GM12872 (cell line): ENCODE data around the gene PRXL2A.

Experiments
- TF ChIP-seq, protein P1 (sequence below): IDR thresholded peaks from 3 replicates; pipeline ENCODE4 v1.5.1; 2011; ENCODE audit warnings: low read depth, mild to moderate bottlenecking, low read length, moderate library complexity; ENCODE audit not compliant: insufficient read depth

Gene PRXL2A

DNA sequence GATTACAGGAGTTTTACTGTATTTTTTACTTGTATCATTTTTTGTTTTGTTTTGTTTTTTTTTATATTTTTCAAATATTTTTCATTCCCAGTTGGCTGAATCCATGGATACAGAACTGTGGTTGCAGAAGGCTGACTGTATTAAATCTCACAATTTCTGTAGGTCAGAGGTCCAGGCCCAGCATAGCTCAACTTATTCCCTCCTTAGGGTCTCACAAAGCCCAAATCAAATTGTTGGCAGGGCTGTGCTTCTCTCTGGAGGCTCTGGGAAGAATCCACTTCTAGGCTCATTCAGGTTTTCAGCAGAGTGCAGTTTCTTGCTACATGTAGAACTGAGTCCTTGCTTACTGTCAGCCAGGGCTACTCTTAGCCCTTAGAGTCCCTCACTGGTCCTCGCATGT lies 68.3 kb downstream of the PRXL2A start:
- TF ChIP-seq, protein P1, sequence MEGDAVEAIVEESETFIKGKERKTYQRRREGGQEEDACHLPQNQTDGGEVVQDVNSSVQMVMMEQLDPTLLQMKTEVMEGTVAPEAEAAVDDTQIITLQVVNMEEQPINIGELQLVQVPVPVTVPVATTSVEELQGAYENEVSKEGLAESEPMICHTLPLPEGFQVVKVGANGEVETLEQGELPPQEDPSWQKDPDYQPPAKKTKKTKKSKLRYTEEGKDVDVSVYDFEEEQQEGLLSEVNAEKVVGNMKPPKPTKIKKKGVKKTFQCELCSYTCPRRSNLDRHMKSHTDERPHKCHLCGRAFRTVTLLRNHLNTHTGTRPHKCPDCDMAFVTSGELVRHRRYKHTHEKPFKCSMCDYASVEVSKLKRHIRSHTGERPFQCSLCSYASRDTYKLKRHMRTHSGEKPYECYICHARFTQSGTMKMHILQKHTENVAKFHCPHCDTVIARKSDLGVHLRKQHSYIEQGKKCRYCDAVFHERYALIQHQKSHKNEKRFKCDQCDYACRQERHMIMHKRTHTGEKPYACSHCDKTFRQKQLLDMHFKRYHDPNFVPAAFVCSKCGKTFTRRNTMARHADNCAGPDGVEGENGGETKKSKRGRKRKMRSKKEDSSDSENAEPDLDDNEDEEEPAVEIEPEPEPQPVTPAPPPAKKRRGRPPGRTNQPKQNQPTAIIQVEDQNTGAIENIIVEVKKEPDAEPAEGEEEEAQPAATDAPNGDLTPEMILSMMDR = no peak

DNA sequence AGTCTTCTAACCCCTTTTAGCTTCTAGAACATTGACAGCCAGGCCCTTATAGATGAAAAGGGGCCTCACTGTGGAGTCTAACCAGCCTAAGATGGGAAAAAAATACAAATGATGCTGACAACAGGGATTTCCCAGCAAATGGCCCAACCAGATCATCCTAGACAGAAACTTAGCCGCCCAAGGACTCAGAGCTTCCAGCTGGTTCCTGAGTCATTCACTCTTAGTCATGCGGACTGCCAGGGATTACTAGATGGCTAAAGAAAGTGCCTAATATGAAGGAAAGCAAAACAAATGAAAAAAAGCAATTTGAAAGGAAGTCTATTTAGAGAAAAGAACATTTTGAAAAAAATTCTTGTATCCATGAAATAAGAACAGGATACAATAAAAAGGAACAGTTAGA lies 69.5 kb downstream of the PRXL2A start:
- TF ChIP-seq, protein P1 = no peak

DNA sequence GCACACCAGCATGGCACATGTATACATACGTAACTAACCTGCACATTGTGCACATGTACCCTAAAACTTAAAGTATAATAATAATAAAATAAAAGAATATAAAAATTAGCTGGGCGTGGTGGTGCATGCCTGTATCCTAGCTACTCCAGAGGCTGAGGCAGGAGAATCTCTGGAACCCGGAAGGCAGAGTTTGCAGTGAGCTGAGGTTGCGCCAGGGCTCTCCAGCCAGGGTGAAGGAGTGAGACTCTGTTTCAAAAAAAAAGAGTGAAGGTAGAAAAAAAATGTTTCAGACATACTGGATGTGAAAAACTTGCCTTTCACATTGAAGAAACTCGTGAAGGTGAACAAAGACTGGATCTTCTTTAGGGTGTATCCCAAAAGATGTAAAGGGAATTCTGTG lies 72.5 kb downstream of the PRXL2A start:
- TF ChIP-seq, protein P1 = no peak

DNA sequence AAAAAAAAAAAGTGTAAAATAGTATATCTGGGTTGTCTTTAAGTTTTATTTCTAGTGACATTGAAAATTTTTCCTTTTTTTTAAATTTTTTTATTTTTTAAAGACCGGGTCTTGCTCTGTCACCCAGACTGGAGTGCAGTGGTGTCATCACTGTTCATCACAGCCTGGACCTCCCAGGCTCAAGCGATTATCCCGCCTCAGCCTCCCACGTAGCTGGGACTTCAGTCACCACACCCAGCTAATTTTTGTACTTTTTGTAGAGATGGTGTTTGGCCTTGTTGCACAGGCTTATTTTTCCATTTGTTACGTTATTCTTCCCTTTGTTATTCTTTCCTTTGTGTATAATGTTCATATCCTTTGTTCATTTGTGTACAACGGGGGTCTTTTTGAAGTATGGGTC lies 75.9 kb downstream of the PRXL2A start:
- TF ChIP-seq, protein P1 = no peak

DNA sequence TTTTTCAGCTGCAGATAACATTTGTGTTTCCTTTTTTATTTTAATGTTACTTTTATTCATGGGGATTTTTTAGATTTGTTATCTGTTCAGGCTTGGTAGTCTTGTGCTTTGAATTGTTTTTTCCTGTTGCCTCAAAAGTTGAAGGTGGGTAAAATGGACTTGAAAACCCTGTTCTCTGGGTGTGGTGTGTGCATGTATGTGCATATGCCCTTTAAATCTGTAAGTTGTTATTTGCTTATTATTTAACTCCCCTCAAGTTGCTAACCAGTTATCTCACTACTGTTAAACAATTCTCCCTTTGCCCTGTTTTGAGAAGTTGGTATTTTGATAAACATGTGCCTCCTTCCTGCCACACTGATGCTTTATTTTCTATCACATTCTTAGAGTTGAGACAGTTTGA lies 76.3 kb downstream of the PRXL2A start:
- TF ChIP-seq, protein P1 = no peak

DNA sequence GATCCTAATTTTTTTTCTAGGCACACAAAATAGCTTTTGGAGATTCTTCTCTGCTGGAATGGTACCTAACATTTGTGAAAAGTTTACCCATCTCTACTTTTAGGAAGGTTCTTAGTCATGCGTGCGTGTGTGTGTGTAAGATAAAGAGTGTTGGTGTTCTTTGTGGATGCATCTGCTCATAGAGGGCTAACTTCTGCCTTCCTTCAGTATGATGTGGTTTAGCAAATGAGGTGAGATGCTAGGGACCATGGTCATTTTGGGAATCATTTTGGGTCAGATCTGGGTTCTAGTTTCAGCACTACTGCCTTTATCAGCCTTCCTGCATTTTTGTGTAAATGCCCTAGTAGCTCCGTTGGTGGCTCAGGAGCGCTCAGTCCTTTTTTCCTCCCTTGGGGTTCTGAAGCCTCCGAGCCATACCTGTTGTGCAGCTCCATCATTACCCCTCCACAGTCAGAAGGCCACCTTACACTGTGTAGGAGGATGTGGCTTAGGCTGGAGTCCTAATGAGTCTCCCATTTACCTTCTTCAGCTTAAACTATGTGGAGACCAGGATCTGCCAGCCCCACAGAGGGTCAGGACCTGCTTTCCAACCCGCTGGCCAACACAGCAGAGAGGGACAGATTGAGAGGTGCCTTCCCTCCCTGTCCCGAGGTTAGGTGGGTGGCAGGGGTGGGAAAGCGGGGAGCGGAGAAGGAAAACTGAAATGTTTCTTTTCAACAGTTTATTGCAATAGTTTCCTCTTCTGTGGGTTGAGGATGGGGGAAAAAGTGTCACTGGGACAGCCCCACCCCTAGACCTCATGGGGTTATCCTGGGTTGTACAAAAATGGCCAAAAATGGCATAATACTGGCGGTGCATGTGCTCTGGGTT lies 77.0 kb downstream of the PRXL2A start:
- TF ChIP-seq, protein P1 = no peak

DNA sequence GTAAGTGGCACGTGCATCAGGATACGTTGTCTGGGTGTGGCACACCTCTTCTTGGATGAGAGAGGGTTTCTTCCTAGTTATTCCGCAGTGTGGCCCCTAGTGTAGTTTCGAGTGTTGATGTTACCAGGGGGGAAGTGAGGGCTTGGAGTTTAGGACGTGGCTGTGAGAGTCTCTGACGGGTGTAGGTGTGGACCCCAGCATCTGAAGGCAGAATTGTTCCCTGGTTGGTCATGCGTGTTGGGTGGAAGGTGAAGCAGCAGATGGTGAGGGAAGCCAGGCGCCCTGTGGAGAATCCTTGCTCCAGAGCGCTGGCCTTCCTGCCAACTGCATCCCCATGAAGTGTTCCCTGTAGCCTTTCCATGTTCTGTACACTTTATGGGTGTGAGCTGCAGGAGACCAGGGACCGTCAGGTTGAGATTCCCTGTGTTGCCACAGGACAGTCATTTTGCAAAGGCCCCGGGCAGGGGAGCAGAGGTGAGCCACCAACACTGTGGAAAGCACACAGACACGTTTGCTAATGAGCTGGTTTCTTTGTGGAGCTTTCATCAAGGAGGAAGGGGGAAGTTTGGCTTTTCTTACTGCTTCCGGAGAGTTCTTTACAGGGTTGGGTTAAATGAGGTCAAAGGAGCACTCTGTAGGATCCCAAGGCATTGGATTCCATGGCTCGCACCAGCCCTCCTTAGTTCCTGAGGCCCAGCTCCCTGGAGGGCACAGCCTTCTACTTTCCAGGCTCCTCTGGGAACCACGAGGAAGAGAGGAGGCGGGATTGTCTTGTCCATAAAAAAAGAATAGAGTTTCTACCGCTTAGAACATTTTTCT lies 77.8 kb downstream of the PRXL2A start:
- TF ChIP-seq, protein P1 = no peak
